H1 (cell line): ENCODE measurements around the gene WNK4.
"Not testable (repeated sequence)": the region's sequence is repeated elsewhere in the genome, so short reads cannot be mapped to it uniquely, and the experiment has no call there.

ENCODE experiments used
- CTCF ChIP-seq, 3 experiments: IDR thresholded peaks; 1 replicate in 2 of 3; 2 replicates in 1 of 3; pipeline versions ENCODE4 v1.5.1 to v1.6.1; 2011; ENCODE audit warnings: low read length in 3 of 3, mild to moderate bottlenecking in 3 of 3, inconsistent platforms in 2 of 3, low read depth in 1 of 3, moderate library complexity in 1 of 3; ENCODE audit not compliant: insufficient read depth in 1 of 3; ENCODE audit errors: control extremely low read depth in 1 of 3
- EP300 ChIP-seq, 2 experiments: IDR thresholded peaks; 1 replicate in 1 of 2; 2 replicates in 1 of 2; pipeline ENCODE4 v1.6.1; 2011 to 2012; ENCODE audit warnings: low read depth in 2 of 2, low read length in 2 of 2, mild to moderate bottlenecking in 2 of 2, borderline replicate concordance in 1 of 2, inconsistent platforms in 1 of 2, moderate library complexity in 1 of 2
- EZH2 ChIP-seq: fragments of 200-600 bp; sonication (generic); IDR thresholded peaks from 2 replicates; pipeline ENCODE4 v1.7.1; 2012; ENCODE audit warnings: low read depth, mild to moderate bottlenecking, moderate library complexity, low read length, inconsistent platforms; ENCODE audit not compliant: severe bottlenecking
- HDAC2 ChIP-seq, 2 experiments: fragments of 300-600 bp in 1 of 2; sonication (generic) in 1 of 2; IDR thresholded peaks; 2 replicates each; pipeline ENCODE4 v1.6.1; 2011 to 2012; ENCODE audit warnings: low read depth in 2 of 2, low read length in 2 of 2, mild to moderate bottlenecking in 2 of 2, moderate library complexity in 2 of 2, borderline replicate concordance in 1 of 2, inconsistent platforms in 1 of 2
- HDAC6 ChIP-seq: IDR thresholded peaks from one replicate; pipeline ENCODE4 v1.7.1; 2012; ENCODE audit warnings: low read depth, mild to moderate bottlenecking, inconsistent platforms, low read length, moderate library complexity
- MAFK ChIP-seq: IDR thresholded peaks from 2 replicates; pipeline ENCODE4 v1.6.1; 2012; ENCODE audit warnings: low read depth, mild to moderate bottlenecking, improper control_type of control experiment, low read length
- MAX ChIP-seq: IDR thresholded peaks from 2 replicates; pipeline ENCODE4 v1.6.1; 2012; ENCODE audit warnings: inconsistent platforms
- POLR2A ChIP-seq, 2 experiments: IDR thresholded peaks; 1 replicate in 1 of 2; 2 replicates in 1 of 2; pipeline ENCODE4 v1.6.1; 2011; ENCODE audit warnings: low read depth in 2 of 2, low read length in 2 of 2, mild to moderate bottlenecking in 2 of 2; ENCODE audit errors: control extremely low read depth in 1 of 2
- POLR2AphosphoS5 ChIP-seq: IDR thresholded peaks from 2 replicates; pipeline ENCODE4 v1.6.1; 2011; ENCODE audit warnings: low read depth, low read length
- RFX5 ChIP-seq: IDR thresholded peaks from 2 replicates; pipeline ENCODE4 v1.6.1; 2011; ENCODE audit warnings: low read depth, low read length, improper control_type of control experiment, borderline replicate concordance
- RNF2 ChIP-seq: fragments of 200-900, 300-1000 bp; sonication (generic); IDR thresholded peaks from 2 replicates; pipeline ENCODE4 v1.7.1; 2016; ENCODE audit warnings: borderline replicate concordance, low read depth, mild to moderate bottlenecking, antibody characterized with exemption, low read length; ENCODE audit not compliant: poor library complexity, severe bottlenecking; ENCODE audit errors: missing control alignments
- RXRA ChIP-seq: IDR thresholded peaks from 2 replicates; pipeline ENCODE4 v1.6.1; 2011; ENCODE audit warnings: low read depth, mild to moderate bottlenecking, low read length, moderate library complexity; ENCODE audit not compliant: insufficient read depth
- SIRT6 ChIP-seq: IDR thresholded peaks from one replicate; pipeline ENCODE4 v1.7.1; 2012; ENCODE audit warnings: low read length, inconsistent platforms

GRCh38 chr17:42768006-42768405 lies 12.4 kb upstream of the WNK4 start:
- not testable (repeated sequence) for TF ChIP-seq RFX5; RNF2; POLR2AphosphoS5; EZH2; POLR2A (IDR thresholded peaks at IDR 0.05; ENCODE audit: control extremely low read depth in 1 of 2, low read depth in 2 of 2, low read length in 2 of 2); CTCF (IDR thresholded peaks at IDR 0.05; ENCODE audit: control extremely low read depth in 1 of 3, insufficient read depth in 1 of 3, low read depth in 1 of 3, low read length in 3 of 3); MAX; RXRA; MAFK; HDAC6; HDAC2 (IDR thresholded peaks at IDR 0.05; ENCODE audit: borderline replicate concordance in 1 of 2, low read depth in 2 of 2, low read length in 2 of 2); EP300 (IDR thresholded peaks at IDR 0.05; ENCODE audit: borderline replicate concordance in 1 of 2, low read depth in 2 of 2, low read length in 2 of 2); SIRT6
